ENCODE results near the gene FBXO38. TPM values are rescaled to one million over a fixed set of nuclear protein-coding genes. Genes with fewer than 3 reads are reported as not detected.

The FBXO38 gene
- total RNA-seq, 1 experiment from 2014 or later: 36.3 TPM

- Histone ChIP-seq H3K27ac (ENCODE audit: low read depth, low read length) (no peak overlapping the region), H3K4me1 (ENCODE audit: control insufficient read depth in 1 of 2, insufficient read depth in 2 of 2, low read length in 2 of 2) (no peaks in the 10 kb centered on the region), H3K36me3 (ENCODE audit: control insufficient read depth in 1 of 2, insufficient read depth in 2 of 2, low read length in 2 of 2) (no peaks in the 10 kb centered on the region), H3K9me2 (ENCODE audit: insufficient read depth) (no peaks in the 10 kb centered on the region), H4K20me1 (ENCODE audit: insufficient read depth) (no peaks in the 10 kb centered on the region), H3K79me2 (ENCODE audit: insufficient read depth, low read length) (no peaks in the 10 kb centered on the region), H3K9ac (ENCODE audit: low read length) (no peak overlapping the region), H3K4me2 (ENCODE audit: low read length) (no peak overlapping the region), H2AFZ (ENCODE audit: low read depth, low read length, poor library complexity, severe bottlenecking) (no peak overlapping the region), H3K4me3 (replicated peaks in 1 of 2; ENCODE audit: low read depth in 1 of 2, low read length in 2 of 2) (no peak overlapping the region), H3K9me3 (ENCODE audit: control insufficient read depth in 1 of 2, insufficient read depth in 1 of 2, low read depth in 1 of 2, low read length in 2 of 2) (no peaks in the 10 kb centered on the region), H3K27me3 (ENCODE audit: insufficient read depth, low read length) (peaks cover 23% of the 10 kb centered on the region; the same call in 1 of the 2 replicates)
- no TSS peak for BruUV-seq (replicated peaks)
- TF ChIP-seq EZH2phosphoT487 (IDR thresholded peaks at IDR 0.05; ENCODE audit: borderline replicate concordance) (no peak), ATF3 (IDR thresholded peaks at IDR 0.05) (no peak), JUND (IDR thresholded peaks at IDR 0.05) (no peak), SP1 (IDR thresholded peaks at IDR 0.05; ENCODE audit: low read depth) (no peak), TCF7L2 (IDR thresholded peaks at IDR 0.05; ENCODE audit: borderline replicate concordance, extremely low read depth, insufficient read depth, insufficient read length) (no peak)
- POLR2A ChIA-PET: no interaction called here
- DNase-seq (ENCODE audit: low read depth, low spot score) (no peak), ATAC-seq (no peak)
- RAD21 ChIA-PET (ENCODE audit: low non-redundant PET in 1 of 2, low total read pairs in 2 of 2, uncharacterized antibody in 2 of 2, unreplicated experiment in 2 of 2): no interaction called here
- CTCF ChIA-PET: no interaction called here
- intact Hi-C loops (cut with micrococcal nuclease): no loop called here
Measured at GRCh38 chr5:148477429-148477828, 93.7 kb downstream of the FBXO38 start.

GRCh38 chr5:148482196-148482595, 98.4 kb downstream of the FBXO38 start:
- Histone ChIP-seq H3K4me3 (replicated peaks in 1 of 2; ENCODE audit: low read depth in 1 of 2, low read length in 2 of 2) (no peak overlapping the region), H3K36me3 (ENCODE audit: control insufficient read depth in 1 of 2, insufficient read depth in 2 of 2, low read length in 2 of 2) (no peaks in the 10 kb centered on the region), H3K9ac (ENCODE audit: low read length) (no peak overlapping the region), H3K9me2 (ENCODE audit: insufficient read depth) (no peaks in the 10 kb centered on the region), H3K79me2 (ENCODE audit: insufficient read depth, low read length) (no peaks in the 10 kb centered on the region), H3K4me1 (ENCODE audit: control insufficient read depth in 1 of 2, insufficient read depth in 2 of 2, low read length in 2 of 2) (0 out of 4 replicates have a peak, but pooled peaks cover 0 to 4% of the 10 kb centered on the region in 2 experiments), H3K4me2 (ENCODE audit: low read length) (no peak overlapping the region), H2AFZ (ENCODE audit: low read depth, low read length, poor library complexity, severe bottlenecking) (peak overlapping the region; percentile 94), H3K27me3 (ENCODE audit: insufficient read depth, low read length) (peaks cover 19% of the 10 kb centered on the region; the same call in 1 of the 2 replicates), H4K20me1 (ENCODE audit: insufficient read depth) (no peaks in the 10 kb centered on the region), H3K27ac (ENCODE audit: low read depth, low read length) (no peak overlapping the region), H3K9me3 (ENCODE audit: control insufficient read depth in 1 of 2, insufficient read depth in 1 of 2, low read depth in 1 of 2, low read length in 2 of 2) (no peaks in the 10 kb centered on the region)
- TF ChIP-seq JUND (IDR thresholded peaks at IDR 0.05) (no peak), SP1 (IDR thresholded peaks at IDR 0.05; ENCODE audit: low read depth) (no peak), REST (IDR thresholded peaks at IDR 0.05; ENCODE audit: low read depth) (no peak), CEBPB (IDR thresholded peaks at IDR 0.05; ENCODE audit: low read depth) (no peak), POLR2AphosphoS5 (IDR thresholded peaks at IDR 0.05; ENCODE audit: low read depth, low read length) (no peak), EZH2 (IDR thresholded peaks at IDR 0.05) (no peak), CBX3 (IDR thresholded peaks at IDR 0.05; ENCODE audit: low read depth) (no peak), EGR1 (IDR thresholded peaks at IDR 0.05; ENCODE audit: low read depth) (no peak), ZNF274 (IDR thresholded peaks at IDR 0.05; ENCODE audit: low read depth, low read length) (no peak), SIN3A (IDR thresholded peaks at IDR 0.05; ENCODE audit: low read depth) (no peak), ZBTB33 (IDR thresholded peaks at IDR 0.05; ENCODE audit: extremely low read depth, insufficient replicate concordance, low read length) (no peak), ZFX (IDR thresholded peaks at IDR 0.05) (no peak)
- intact Hi-C loops (cut with micrococcal nuclease): loop anchor here (5.0 kb wide), 2 partner anchors 190 to 305 kb away; no protein-coding TSS in a partner anchor
- ATAC-seq (no peak), DNase-seq (ENCODE audit: low read depth, low spot score) (no peak)
- BruUV-seq (replicated peaks): no TSS peak
- RAD21 ChIA-PET (ENCODE audit: low non-redundant PET in 1 of 2, low total read pairs in 2 of 2, uncharacterized antibody in 2 of 2, unreplicated experiment in 2 of 2): no interaction called here
- POLR2A ChIA-PET: no interaction called here
- CTCF ChIA-PET: interaction anchor here (1.2 kb wide), 1 partner anchor 249 kb away, joined by 4 read pairs; no protein-coding TSS in a partner anchor

All from HCT116 (cell line).